HG03060 (cell line): ENCODE data around the gene DNAH5.
"Not testable (repeated sequence)": the region's sequence is repeated elsewhere in the genome, so short reads cannot be mapped to it uniquely, and the experiment has no call there.

Experiments
- ATAC-seq: cut with Tn5 transposase; IDR thresholded peaks from one replicate; pipeline ENCODE4 v1.9.1; 2021; ENCODE audit warnings: low read depth, moderate number of reproducible peaks; ENCODE audit not compliant: unreplicated experiment

Gene DNAH5

DNA sequence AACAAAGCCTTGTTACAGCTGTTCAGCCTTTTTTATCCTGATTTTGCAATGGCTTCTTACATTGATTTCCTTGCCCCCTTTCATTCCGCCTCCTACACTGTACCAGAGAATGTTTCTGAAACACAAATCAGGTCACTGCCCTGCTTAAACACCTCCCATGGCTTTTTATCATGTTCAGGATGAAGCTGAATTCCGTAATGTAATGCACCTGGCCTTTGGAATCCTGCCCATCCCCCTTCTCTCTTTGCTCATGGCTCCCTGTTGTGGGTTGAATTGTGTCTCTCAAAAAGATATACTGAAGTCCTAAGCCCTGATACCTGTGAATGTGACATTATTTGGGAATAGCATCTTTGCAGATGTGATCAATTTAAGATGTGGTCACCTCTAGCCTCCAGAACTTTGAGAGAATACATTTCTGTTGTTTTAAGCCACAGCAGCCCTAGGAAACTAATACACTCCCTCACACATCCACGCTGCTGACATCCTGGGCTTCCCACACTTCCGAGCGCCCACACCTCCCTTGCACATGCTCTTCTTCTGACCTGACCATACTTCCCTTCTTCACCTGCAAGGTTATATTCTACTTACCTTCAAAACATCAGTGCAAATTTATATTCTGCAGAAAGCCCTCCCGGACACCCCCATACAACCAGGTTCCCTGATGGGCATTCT, 101.2 kb downstream of the DNAH5 start:
- ATAC-seq: no peak

DNA sequence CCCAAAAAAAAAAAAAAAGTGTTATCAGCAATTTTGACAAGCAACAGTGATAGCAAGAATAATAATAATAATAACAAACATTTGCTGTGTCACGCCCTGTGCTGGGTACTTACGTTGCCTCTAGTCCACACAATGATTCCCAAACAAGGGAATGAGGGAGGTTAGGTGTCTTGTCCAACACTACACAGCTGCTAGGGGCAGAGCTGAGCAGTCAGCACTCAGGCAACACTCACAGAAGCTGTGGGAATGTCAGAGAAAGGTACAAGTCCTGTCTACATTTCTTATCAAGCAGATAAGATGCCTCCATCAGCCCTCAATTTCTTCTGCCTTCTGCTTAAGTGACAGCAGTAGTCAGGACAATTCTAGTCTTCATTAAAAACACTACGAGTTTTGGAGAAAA, 111.0 kb downstream of the DNAH5 start:
- no peak for ATAC-seq

DNA sequence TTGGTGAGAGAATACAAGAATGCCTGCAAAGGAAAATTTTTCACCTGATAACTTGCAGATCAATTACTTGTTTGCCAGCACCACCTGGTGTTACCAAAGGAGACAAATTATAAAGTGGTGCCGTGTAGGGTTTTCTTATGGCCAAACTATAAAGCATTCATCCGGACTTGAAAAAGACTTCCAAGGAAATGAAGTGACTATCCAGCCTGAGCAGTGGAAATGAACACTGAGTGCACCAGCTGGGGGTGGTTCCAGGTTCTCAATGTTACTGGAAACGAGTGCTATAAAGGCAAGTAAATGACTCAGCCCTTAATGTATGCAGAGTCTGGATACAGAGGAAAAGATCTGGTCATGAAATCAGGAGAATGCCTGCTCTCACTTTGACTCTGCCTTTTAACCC, 113.1 kb downstream of the DNAH5 start:
- no peak for ATAC-seq

DNA sequence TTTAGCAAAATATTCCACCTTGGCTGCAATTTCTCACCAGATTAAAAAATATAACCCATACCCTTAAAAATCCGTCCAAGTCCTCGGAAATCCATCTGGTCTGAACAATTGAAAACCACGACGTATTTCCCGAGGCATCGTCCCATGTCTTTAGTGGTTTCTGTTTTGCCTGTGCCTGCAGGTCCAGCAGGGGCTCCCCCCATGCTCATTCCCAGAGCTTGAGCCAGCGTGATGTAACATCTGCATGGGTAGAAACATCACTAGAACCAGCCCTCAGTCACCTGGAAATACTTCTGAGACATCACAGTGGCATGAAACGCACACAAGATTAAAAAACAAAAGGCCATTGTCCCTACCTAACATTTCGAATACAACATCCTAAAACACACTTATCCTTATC, 114.0 kb downstream of the DNAH5 start:
- ATAC-seq: no peak

DNA sequence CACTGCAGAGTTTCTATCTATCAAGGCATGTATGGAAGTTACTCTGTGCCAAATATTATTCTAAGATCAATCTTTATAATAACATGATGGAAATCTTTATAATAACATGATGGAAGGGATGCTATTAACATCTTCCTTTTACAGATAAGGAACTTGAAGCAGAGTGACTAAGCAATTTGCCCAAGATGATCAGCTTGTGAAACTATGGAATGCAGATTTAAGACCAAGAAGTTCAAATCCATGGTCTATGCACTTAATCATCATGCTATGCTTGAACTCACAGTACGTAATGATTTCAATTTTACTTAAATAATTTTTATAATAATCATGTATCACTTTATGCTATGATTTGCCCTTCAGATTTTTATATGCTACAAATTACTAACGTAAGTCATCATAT, 123.1 kb downstream of the DNAH5 start:
- ATAC-seq: no peak

DNA sequence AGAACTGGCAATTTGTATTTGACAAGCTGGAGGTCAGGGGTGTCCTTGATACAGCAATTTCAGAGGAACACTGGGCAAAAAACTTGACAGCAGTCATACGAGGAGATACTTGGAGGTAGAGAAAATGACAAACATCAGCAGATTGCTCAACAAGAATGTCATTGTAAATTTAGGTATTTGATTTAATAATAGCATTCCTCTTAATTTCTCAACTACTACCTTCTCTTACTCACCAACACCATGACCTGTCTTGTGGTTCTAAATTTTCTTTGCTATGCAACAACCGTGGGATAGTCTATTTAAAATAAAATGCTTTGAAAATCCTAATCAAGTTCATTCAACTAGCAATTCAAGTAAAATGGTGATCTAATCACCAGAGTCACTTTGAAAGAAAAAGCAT, 128.4 kb downstream of the DNAH5 start:
- no peak for ATAC-seq

DNA sequence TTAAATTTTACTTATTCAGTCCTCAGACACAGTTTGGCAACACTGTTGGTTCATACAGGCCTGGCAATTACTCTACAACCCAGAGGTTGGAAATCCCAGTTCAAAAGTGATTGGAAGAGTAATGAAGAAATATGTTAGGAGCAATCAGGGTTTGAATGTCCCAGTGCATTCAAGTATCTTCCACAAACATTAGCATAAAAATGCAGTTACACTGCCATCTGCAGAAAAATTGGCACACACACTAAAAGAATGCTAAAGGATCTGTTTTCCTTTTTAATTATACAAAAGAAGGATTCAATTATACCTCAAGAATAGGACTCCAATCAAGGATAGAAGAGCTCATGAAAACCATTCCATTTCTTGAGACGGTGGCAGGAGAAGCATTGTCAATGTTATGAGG, 130.2 kb downstream of the DNAH5 start:
- no peak for ATAC-seq

DNA sequence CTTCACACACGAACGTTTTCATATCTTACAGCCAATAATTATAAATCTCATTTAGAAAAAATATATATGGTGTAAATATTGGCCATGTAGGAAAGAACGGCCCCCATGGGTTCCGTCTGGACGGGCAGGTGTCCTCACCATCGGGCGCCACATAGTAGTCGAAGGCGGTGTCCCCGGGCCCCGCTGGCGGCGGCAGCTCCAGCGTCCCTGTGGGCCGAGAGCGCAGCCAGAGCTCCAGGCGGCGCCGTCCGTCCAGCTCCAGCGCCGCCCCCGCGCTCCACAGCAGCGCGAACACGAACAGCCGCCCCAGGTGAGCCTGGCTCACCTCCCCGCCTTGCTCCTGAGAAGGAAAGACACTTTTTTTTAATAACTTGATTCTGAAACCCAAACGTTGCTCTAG, 134.6 kb downstream of the DNAH5 start:
- no peak for ATAC-seq

DNA sequence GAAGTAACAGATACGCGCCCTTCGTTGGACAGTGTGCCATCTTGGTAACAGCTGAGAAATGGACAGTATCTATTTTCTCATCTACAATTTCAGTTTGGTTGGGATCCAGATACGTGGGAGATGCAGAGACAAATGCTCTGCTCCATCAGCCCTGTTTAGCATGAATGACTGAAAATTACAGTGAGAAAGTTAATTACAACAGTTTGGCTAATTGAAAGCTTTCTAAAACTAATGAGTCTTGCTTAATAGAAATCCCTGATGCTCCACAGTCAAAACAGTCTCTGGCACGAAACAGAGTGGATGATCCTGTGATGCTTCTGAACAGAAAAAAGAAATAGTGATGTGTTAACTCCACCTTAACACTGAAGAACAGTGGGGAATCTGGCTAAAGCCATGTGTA, 140.2 kb downstream of the DNAH5 start:
- ATAC-seq: no peak

DNA sequence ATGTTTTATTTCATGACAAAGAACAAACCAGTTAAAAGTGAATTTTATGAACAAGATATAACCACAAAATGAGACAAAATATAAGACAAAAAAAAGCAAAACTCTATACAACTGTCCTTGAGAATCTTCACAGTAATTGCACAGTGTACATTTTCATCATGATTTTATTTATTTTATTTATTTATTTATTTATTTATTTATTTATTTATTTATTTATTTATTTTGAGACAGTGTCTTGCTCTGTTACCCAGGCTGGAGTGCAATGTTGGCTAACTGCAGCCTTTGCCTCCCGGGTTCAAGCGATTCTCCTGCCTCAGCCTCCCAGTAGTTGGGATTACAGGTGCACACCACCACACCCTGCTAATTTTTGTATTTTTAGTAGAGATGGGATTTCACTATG, 145.9 kb downstream of the DNAH5 start:
- not testable (repeated sequence) for ATAC-seq

DNA sequence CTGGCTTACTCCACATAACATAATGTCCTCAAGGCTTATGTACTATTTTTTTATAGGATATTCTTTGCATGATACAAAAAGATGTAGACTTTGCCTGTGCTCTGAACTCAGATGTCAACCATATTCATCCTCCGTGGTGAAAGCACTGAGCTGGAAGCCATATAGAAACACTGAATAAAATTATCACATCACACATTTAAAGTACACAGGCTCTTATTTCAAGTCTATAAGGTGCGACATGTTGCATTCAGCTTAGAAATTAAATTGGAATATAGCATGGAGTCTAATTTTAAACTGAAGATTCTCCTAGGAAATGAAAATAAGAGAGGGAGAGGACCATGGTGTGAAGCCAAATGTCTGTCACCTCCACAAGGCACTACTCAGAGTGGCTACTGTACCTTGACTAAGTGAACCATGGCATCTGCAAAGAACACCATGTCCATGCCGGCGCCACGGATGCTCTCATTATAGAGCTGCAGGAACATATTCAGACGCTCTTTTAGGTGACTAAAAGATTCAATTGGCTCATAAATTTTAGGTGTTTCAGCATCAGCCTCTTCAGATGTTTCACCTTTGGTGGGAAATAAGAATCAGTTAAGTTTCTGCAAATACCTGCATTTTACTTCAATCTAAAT, 158.6 kb downstream of the DNAH5 start:
- no peak for ATAC-seq

DNA sequence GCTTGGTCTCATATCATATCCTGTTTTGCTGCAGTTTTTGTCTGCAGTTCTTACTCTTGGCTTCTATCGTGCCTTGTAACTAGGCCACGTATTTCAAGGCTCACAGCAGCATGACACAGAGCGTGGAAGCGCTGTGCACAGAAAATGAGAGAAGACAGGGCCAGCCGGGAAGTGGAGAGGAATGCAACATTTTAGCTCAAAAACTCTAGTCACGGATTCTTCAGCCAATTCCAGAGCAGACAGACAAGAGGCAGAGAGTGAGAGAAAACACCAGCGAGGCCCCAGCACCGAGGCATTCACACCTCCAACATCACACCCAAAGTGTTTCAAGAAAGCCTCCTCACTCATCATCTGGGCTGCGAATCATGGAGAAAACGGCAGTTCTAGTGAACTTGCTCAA, 160.8 kb downstream of the DNAH5 start:
- ATAC-seq: no peak

DNA sequence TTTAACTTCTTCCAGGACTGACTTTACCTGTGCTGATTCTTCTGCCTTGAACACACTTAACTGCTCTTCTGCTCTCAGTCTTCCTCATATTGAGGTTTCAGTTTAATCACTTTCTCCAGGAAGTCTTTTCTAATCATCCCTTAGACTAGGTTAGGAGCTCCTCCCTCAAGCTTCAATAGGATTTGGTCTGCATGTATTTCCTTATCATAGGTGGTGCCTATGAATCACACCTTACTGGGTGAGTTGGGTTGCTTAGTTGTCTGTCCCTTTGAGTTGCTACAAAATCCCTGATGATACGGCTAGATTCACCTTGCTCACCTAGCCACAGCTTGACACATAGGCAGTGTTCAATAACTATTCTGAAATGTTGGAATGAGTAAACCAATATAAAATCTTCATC, 164.4 kb downstream of the DNAH5 start:
- ATAC-seq: no peak

DNA sequence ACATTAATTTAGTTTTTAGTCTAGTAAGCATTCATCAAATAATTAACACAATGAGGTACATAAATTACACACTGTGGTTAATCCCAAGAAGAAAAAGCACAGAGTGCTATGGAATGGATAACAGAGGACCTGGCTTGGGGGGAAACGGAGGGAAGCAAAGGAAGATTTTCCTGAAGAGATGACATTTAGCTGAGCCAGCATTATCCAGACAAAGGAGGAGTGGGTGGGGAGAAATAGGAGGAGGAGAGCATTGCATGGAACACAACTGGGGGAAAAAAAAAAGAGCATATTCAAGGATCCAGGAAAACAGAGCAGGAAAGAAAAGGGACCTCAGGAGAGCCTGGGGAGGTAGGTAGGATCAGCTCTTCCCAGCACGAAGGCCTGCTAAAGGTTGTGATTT, 170.8 kb downstream of the DNAH5 start:
- ATAC-seq: no peak

DNA sequence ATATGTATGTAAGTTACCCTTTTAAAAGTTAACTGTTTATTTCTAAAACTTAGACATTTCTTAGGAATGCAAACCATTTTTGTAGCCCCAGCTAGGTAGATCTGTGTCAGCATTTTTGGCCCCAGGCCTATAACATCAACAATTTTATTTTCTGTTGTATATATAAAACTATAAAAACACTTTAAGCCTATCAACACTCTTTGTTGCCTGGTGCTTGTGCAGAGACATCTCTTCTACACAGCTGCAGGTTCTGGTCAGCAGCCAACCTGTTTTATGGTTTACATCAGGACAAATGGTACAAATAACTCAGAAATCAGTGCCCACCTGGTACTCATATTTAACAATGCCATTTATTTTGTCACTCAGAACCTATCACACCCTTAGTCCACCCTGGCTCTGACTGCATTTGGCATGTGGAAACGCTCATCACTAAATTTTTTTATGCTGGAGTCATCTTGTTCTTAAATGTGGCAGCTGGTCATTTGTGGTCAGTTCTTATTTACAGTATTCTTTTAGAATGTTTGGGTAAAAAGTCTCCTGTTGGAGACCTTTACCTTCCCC, 173.4 kb downstream of the DNAH5 start:
- no peak for ATAC-seq

DNA sequence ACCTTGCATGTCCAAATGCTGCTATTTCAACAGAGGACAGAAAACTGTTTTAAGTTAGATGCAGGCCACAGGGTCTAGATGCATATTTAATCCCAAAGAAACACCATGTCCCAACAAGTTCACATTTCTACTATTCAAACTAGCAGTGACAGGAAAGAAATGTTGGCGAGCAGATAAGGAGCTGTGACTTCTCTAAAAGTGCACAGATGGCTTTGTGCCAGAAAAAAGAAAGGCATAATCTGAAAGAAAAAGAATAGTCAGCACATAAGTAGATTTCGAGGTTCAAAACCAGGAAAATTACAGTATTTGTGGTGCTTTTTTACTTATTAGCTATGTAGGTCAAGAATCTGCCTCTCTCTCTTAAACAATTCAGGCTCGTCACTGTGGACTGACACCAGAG, 178.3 kb downstream of the DNAH5 start:
- ATAC-seq: no peak

DNA sequence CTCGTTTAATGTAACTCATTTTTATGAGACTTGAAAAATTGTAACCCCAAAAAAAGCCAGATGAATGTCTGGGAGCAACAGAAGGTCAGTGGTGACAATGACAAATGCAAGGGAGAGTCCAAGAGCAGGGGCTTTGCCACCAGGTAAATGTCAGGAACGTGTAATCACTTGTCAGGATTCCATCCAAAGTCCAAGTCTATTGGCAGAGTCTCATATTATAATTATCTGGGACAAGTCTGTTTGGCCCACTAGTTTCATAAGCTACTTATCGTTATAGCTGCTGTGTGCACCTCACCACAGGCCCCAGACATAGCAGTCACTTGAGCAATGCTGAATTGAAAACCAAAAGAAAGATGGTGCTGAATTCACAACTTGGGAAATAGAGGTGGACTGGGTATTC, 180.8 kb downstream of the DNAH5 start:
- no peak for ATAC-seq

DNA sequence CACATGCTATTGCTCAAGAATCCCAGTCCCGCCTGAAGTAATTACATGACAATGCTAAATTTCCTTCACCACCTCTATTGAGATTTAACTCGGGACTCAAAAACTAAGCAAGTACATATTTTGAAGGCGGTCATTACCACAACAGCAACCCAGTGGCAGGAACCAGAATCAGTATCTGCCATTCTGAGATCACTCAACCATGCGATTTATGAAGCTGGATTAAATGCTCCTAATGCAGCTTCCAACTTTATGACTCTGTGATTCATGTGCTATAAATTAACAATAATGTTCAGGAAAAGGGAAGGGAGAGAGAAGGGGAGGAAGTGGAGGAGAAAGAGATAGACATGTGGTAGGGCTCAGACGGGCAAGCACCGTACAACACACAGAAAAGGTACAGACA, 194.7 kb downstream of the DNAH5 start:
- ATAC-seq: no peak

DNA sequence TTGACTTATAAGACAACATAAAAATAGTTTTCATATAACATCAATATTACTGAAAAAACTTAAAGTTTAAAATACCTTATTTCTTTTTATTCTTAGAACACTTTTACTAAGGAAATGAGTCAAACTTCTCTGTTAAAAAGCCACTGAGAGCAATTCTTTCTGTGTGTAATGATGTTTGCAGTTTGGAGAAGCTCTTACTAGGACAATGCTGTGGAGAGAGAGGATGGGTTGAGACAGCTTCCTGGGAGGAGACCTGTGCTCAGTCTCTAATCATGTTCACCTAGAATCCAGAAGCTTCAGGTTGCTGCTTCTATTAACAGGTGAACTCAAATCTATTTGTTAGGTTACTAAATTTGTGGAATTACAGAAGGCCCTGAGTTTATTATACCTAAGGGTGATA, 198.5 kb downstream of the DNAH5 start:
- no peak for ATAC-seq

DNA sequence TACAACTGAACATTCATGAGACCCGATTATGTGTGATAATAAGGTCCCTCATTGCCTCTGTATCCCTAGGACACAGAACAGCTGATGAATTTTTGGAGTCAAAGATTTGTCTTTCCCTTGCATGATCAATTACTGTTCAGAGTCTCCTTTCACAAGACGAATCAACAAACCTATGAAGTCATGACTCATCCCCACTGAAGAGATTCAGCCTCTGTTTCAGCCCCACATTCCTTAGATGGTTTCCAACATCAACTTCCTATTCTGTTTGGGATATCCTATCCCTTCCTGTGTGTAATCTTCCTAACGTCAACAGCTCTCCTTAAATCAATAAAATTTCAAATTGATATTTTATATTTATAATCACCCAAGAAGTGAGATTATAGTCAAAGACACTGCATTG, 199.0 kb downstream of the DNAH5 start:
- no peak for ATAC-seq

DNA sequence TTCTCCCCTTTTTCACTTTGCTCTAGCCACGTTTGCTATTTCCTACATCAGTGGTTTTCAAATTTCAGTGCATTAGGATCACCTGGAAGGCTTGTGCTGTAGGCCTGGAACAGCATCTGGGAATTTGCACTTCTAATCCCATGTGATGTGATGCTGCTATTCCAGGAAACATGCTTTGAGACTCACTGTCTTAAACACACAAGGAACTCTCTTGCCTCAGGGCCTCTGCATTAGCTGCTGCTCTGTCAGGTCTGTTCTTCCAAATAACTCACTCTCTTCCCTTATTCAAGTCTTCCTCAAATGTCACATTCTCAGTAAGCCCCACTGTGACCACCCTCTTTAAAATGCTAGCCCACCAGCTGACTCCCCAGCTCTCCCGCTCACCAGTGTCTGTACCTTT, 204.0 kb downstream of the DNAH5 start:
- ATAC-seq: no peak

DNA sequence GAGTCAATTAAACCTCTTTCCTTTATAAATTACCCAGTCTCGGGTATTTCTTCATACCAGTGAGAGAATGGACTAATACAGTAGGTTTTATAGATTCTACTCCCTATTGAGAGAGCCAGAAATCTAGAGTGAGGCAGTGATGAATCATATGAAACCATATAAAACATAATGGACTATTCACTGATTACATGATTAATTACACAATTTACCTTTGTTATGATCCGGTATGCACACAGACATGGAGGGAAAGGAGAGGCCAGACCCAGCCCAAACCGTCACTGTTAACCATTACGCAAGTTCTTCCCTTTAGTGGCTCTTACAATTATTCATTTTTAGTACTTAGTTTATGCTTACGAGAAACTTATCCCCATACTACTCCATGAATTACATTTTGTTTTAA, 205.0 kb downstream of the DNAH5 start:
- ATAC-seq: no peak
